ENCODE data around the gene S100A2.

- TF ChIP-seq CTCF (IDR thresholded peaks at IDR 0.05 in 4 of 5, conservative IDR thresholded peaks at IDR 0.05 in 1 of 5): no peak
- TF ChIP-seq POLR2A (IDR thresholded peaks at IDR 0.05): no peak
These were observed 23.7 kb downstream of the S100A2 start for GRCh38 chr1:153541641-153542590.
